Endothelial cell of umbilical vein (primary cell): ENCODE measurements around the gene TAS2R38. TPM values are rescaled to one million over a fixed set of nuclear protein-coding genes. Genes with fewer than 3 reads are reported as not detected.

ENCODE experiments used
- BruUV-seq: library from RNA; stranded (reverse); fragments of 400-500 nt; replicated peaks from 2 replicates; lab custom pipeline; 2021; lab: Mats Ljungman, UMichigan
- CTCF ChIA-PET: fragments of 300-600, 350-600 bp; sonication (Branson Sonifier 250); formaldehyde crosslinking; loops from one replicate; lab custom pipeline; 2021; ENCODE audit warnings: antibody characterized with exemption, inconsistent platforms; lab: Charles Lee
- POLR2A ChIA-PET: fragments of 300-600, 350-600 bp; sonication (Branson Sonifier 250); formaldehyde crosslinking; loops from one replicate; lab custom pipeline; 2021; ENCODE audit warnings: antibody characterized with exemption, inconsistent platforms; lab: Charles Lee
- DNase-seq: peaks from one replicate; pipeline ENCODE4 v3.0.0-alpha.2; 2011; ENCODE audit warnings: low read depth, low spot score
- FAIRE-seq: peaks from 2 replicates; lab custom pipeline; 2011; peaks lifted over from hg19 to GRCh38; lab: Jason Lieb, UNC
- H2AFZ ChIP-seq: 2 replicates; pipeline ENCODE4 v1.6.0; 2012; ENCODE audit warnings: low read depth, low read length, control low read depth, inconsistent platforms
- H3K27ac ChIP-seq: 2 replicates; pipeline ENCODE4 v1.5.1; 2011; ENCODE audit warnings: low read depth, mild to moderate bottlenecking, control low read depth, low read length, moderate library complexity; ENCODE audit not compliant: insufficient read depth
- H3K27me3 ChIP-seq, 2 experiments: 2 replicates each; pipeline versions ENCODE4 v1.6.0 to v1.6.1; 2011; ENCODE audit warnings: low read length in 2 of 2, mixed read lengths in 1 of 2; ENCODE audit not compliant: control insufficient read depth in 2 of 2, insufficient read depth in 2 of 2
- H3K36me3 ChIP-seq, 2 experiments: 2 replicates in 1 of 2; 3 replicates in 1 of 2; pipeline ENCODE4 v1.5.1; 2011; ENCODE audit warnings: low read length in 2 of 2, mild to moderate bottlenecking in 1 of 2, moderate library complexity in 1 of 2; ENCODE audit not compliant: control insufficient read depth in 2 of 2, insufficient read depth in 2 of 2; ENCODE audit errors: extremely low read depth in 1 of 2
- H3K4me1 ChIP-seq: 3 replicates; pipeline ENCODE4 v1.5.1; 2011; ENCODE audit warnings: mild to moderate bottlenecking, low read length; ENCODE audit not compliant: control insufficient read depth, insufficient read depth; ENCODE audit errors: extremely low read depth
- H3K4me2 ChIP-seq: 2 replicates; pipeline ENCODE4 v1.6.1; 2011; ENCODE audit warnings: low read length, control low read depth, mixed read lengths; ENCODE audit not compliant: insufficient read depth
- H3K4me3 ChIP-seq, 3 experiments: fragments of 200-600 bp in 1 of 3; sonication (generic), shearing (Covaris generic) in 1 of 3; replicated peaks in 1 of 3; 2 replicates each; pipeline ENCODE4 v1.5.1; 2011 to 2016; ENCODE audit warnings: control low read depth in 3 of 3, low read length in 3 of 3, mild to moderate bottlenecking in 2 of 3, inconsistent platforms in 1 of 3, low read depth in 1 of 3, moderate library complexity in 1 of 3; ENCODE audit not compliant: insufficient read depth in 1 of 3
- H3K79me2 ChIP-seq: 2 replicates; pipeline ENCODE4 v1.6.0; 2012; ENCODE audit warnings: low read length, inconsistent platforms; ENCODE audit not compliant: control insufficient read depth, insufficient read depth
- H3K9ac ChIP-seq: replicated peaks from 2 replicates; pipeline ENCODE3; 2011; ENCODE audit warnings: low read length, control low read depth; ENCODE audit not compliant: insufficient read depth; ENCODE audit errors: extremely low read depth
- H3K9me1 ChIP-seq: replicated peaks from 3 replicates; pipeline ENCODE4 v1.6.0; 2011; ENCODE audit warnings: mild to moderate bottlenecking, low read length; ENCODE audit not compliant: control insufficient read depth, insufficient read depth; ENCODE audit errors: extremely low read depth
- H3K9me3 ChIP-seq: replicated peaks from 2 replicates; pipeline ENCODE4 v1.5.1; 2012; ENCODE audit warnings: low read length, inconsistent platforms; ENCODE audit not compliant: control insufficient read depth, insufficient read depth
- H4K20me1 ChIP-seq: replicated peaks from 2 replicates; pipeline ENCODE3; 2011; ENCODE audit warnings: mild to moderate bottlenecking, low read length; ENCODE audit not compliant: control insufficient read depth, insufficient read depth; ENCODE audit errors: extremely low read depth
- EZH2 ChIP-seq: IDR thresholded peaks from 2 replicates; pipeline ENCODE4 v1.6.1; 2012; ENCODE audit warnings: borderline replicate concordance, low read depth, mild to moderate bottlenecking, moderate library complexity, low read length, inconsistent platforms; ENCODE audit not compliant: severe bottlenecking
- FOS ChIP-seq: IDR thresholded peaks from 2 replicates; pipeline ENCODE4 v1.6.1; 2011; ENCODE audit warnings: mild to moderate bottlenecking, low read length, moderate library complexity, borderline replicate concordance; ENCODE audit not compliant: insufficient read depth
- GATA2 ChIP-seq: IDR thresholded peaks from 2 replicates; pipeline ENCODE4 v1.7.0; 2011; ENCODE audit warnings: low read depth, mild to moderate bottlenecking, moderate library complexity, mixed read lengths, low read length; ENCODE audit not compliant: insufficient read length, insufficient read depth
- JUN ChIP-seq: IDR thresholded peaks from 2 replicates; pipeline ENCODE4 v1.6.1; 2011; ENCODE audit warnings: borderline replicate concordance, low read depth; ENCODE audit not compliant: insufficient read length, insufficient read depth
- MAX ChIP-seq: IDR thresholded peaks from 2 replicates; pipeline ENCODE4 v1.6.1; 2011; ENCODE audit not compliant: insufficient read depth, insufficient read length
- MYC ChIP-seq: IDR thresholded peaks from one replicate; pipeline ENCODE4 v1.6.1; 2011; ENCODE audit warnings: mild to moderate bottlenecking, low read depth, low read length
- POLR2A ChIP-seq: IDR thresholded peaks from 2 replicates; pipeline ENCODE4 v1.6.1; 2012; ENCODE audit warnings: low read depth, mild to moderate bottlenecking, control low read depth, low read length
- POLR2AphosphoS5 ChIP-seq: IDR thresholded peaks from 2 replicates; pipeline ENCODE4 v1.6.1; 2012; ENCODE audit warnings: low read depth, mild to moderate bottlenecking, control low read depth, low read length, moderate library complexity; ENCODE audit not compliant: insufficient read depth
- dilution Hi-C: fragments of 300-500 bp; cut with MboI; formaldehyde crosslinking; loops from one replicate; pipeline ENCODE4 v1.15.0; 2019; ENCODE audit warnings: low sequenced_read_pairs; ENCODE audit not compliant: extremely low pct_ligation_motif_present
- intact Hi-C: fragments of 100-400 bp; cut with micrococcal nuclease; formaldehyde crosslinking; loops from one replicate; pipeline ENCODE4 v1.10.0; 2022
- polyA plus RNA-seq, 4 experiments: library from polyadenylated mRNA; depleted of rRNA in 3 of 4; stranded (reverse) in 3 of 4; unstranded in 1 of 4; fragments of >200 nt; gene quantifications; 2 replicates each; pipeline versions ENCODE4 v1.2.1 to v1.2.3, GENCODE V29; 2011 to 2012; ENCODE audit warnings: missing spikeins in 1 of 4
- total RNA-seq: library from RNA; stranded (reverse); gene quantifications from 2 replicates; pipeline ENCODE4 v1.2.3, GENCODE V29; 2021
- TF ChIP-seq, protein P1 (sequence below), 2 donors: IDR thresholded peaks; 1 replicate in 1 of 2; 2 replicates in 1 of 2; pipeline ENCODE4 v1.5.1; 2011; ENCODE audit warnings: low read length in 2 of 2, mild to moderate bottlenecking in 2 of 2, moderate library complexity in 2 of 2, control low read depth in 1 of 2, inconsistent platforms in 1 of 2, low read depth in 1 of 2; ENCODE audit not compliant: insufficient read depth in 1 of 2; ENCODE audit errors: extremely low read depth in 1 of 2

The TAS2R38 gene
- total and polyA plus RNA-seq, 2 donors (not counting 3 experiments of a cell fraction or from before 2014, with no cell fraction given): not detected

- Histone ChIP-seq H3K9me1 (no peaks in the 10 kb centered on the region), H3K9ac (no peak overlapping the region), H4K20me1 (no peaks in the 10 kb centered on the region), H3K36me3 (no peaks in the 10 kb centered on the region), H3K4me2 (no peak overlapping the region), H3K79me2 (no peaks in the 10 kb centered on the region), H3K4me3 (no peak overlapping the region), H3K9me3 (peaks cover 2% of the 10 kb centered on the region), H2AFZ (no peak overlapping the region), H3K4me1 (no peaks in the 10 kb centered on the region), H3K27ac (no peak overlapping the region), H3K27me3 (no peaks in the 10 kb centered on the region)
- CTCF ChIA-PET: no interaction called here
- FAIRE-seq: no peak
- intact Hi-C loops (no loop called here), dilution Hi-C loops (no loop called here)
- no TSS peak for BruUV-seq
- TF ChIP-seq POLR2A (no peak), FOS (no peak), JUN (no peak), MYC (no peak), MAX (no peak), EZH2 (no peak), POLR2AphosphoS5 (no peak), GATA2 (no peak)
- TF ChIP-seq, protein P1, sequence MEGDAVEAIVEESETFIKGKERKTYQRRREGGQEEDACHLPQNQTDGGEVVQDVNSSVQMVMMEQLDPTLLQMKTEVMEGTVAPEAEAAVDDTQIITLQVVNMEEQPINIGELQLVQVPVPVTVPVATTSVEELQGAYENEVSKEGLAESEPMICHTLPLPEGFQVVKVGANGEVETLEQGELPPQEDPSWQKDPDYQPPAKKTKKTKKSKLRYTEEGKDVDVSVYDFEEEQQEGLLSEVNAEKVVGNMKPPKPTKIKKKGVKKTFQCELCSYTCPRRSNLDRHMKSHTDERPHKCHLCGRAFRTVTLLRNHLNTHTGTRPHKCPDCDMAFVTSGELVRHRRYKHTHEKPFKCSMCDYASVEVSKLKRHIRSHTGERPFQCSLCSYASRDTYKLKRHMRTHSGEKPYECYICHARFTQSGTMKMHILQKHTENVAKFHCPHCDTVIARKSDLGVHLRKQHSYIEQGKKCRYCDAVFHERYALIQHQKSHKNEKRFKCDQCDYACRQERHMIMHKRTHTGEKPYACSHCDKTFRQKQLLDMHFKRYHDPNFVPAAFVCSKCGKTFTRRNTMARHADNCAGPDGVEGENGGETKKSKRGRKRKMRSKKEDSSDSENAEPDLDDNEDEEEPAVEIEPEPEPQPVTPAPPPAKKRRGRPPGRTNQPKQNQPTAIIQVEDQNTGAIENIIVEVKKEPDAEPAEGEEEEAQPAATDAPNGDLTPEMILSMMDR (IDR thresholded peaks at IDR 0.05; ENCODE audit: extremely low read depth in 1 of 2, insufficient read depth in 1 of 2, low read depth in 1 of 2, low read length in 2 of 2): no peak
- DNase-seq: no peak
- POLR2A ChIA-PET: no interaction called here
Measured at GRCh38 chr7:141949911-141950310, 23.7 kb downstream of the TAS2R38 start.
